Thymus (tissue), 11 donors: ENCODE measurements around the gene ASCC1. TPM values are rescaled to one million over a fixed set of nuclear protein-coding genes. Genes with fewer than 3 reads are reported as not detected.

Experiments
- DNase-seq, 9 donors: peaks; one replicate each; pipeline ENCODE4 v3.0.0-alpha.2; 2013; ENCODE audit warnings: low spot score in 9 of 9, low read depth in 6 of 9, missing footprints in 1 of 9
- H3K27ac ChIP-seq, 2 donors: one replicate each; pipeline ENCODE4 v1.5.1; 2013; ENCODE audit warnings: control low read depth in 1 of 2, low read depth in 1 of 2, low read length in 1 of 2, mild to moderate bottlenecking in 1 of 2, moderate library complexity in 1 of 2
- H3K27me3 ChIP-seq, 2 donors: one replicate each; pipeline ENCODE4 v1.5.1; 2013; ENCODE audit warnings: low read length in 1 of 2; ENCODE audit not compliant: control insufficient read depth in 2 of 2, insufficient read depth in 1 of 2
- H3K36me3 ChIP-seq, 2 donors: one replicate each; pipeline ENCODE4 v1.5.1; 2013; ENCODE audit warnings: low read length in 1 of 2, mild to moderate bottlenecking in 1 of 2, moderate library complexity in 1 of 2; ENCODE audit not compliant: control insufficient read depth in 2 of 2, insufficient read depth in 2 of 2
- H3K4me1 ChIP-seq, 2 donors: one replicate each; pipeline ENCODE4 v1.5.1; 2013; ENCODE audit warnings: low read length in 2 of 2; ENCODE audit not compliant: control insufficient read depth in 2 of 2, insufficient read depth in 2 of 2
- H3K4me3 ChIP-seq, 2 donors: one replicate each; pipeline ENCODE4 v1.5.1; 2013; ENCODE audit warnings: low read length in 2 of 2, control low read depth in 1 of 2, mild to moderate bottlenecking in 1 of 2
- H3K9me3 ChIP-seq, 2 donors: one replicate each; pipeline ENCODE4 v1.5.1; 2013; ENCODE audit warnings: low read length in 1 of 2, mild to moderate bottlenecking in 1 of 2; ENCODE audit not compliant: control insufficient read depth in 2 of 2, insufficient read depth in 1 of 2
- WGBS: extraction: QIAGEN DNeasy Blood & Tissue Kit; methylation state at CpG from one replicate; pipeline ENCODE4 v1.1.7; 2013; 5-methylcytosine and 5-hydroxymethylcytosine counted together
- polyA plus RNA-seq: library from polyadenylated mRNA; stranded (reverse); fragments of 200-250 nt; gene quantifications from one replicate; pipeline ENCODE4 v1.2.3, GENCODE V29; 2013
- total RNA-seq: library from RNA; stranded (reverse); fragments of 120-200 nt; gene quantifications from one replicate; pipeline ENCODE4 v1.2.4, GENCODE V29; 2013
- donor health status: healthy.

Gene ASCC1
- total and polyA plus RNA-seq, 2 donors = 22.1 to 29.7 TPM

DNA sequence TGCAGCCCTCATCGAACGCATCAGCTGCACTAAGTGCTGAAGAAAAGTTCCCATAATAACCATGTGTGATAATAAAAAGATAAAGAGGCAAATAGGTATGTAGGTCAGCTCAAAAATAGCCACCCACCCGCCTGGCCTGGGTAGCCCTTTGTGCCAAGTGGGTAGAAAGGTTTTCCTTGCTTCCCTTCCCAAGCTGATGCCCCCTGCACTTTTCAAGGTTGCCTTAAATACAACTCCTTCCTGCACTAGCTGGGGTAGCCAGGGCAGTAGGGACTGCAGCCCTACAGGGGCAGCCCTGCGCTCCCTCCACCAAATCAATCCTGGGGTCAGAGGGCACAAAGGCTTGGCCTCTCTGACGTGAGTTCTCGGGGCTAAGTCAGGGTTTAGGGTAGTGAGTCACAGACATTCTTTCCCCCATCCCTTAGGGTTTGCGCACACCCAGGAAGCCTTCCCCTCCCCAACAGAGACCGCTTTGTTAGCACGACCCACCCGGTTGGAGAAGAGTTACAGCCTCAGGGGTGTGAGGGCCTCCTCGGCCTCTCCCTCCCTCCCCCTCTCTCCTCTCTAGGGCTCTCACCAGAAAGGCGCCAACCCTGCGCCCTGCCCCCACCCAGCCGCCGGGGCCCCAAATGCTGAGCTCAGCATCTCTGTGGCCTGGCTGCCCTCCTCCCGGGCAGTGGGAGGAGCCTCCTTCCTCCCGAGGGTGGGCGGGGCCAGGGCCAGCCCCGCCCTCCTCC is 44.3 kb upstream of the ASCC1 start:
- H3K9me3 ChIP-seq = no peaks in the 10 kb centered on the region
- H3K27ac ChIP-seq = peak overlapping the region; percentile 90 to 97
- DNase-seq = peak in 6 of 9 donors; percentile 74 to 89 (median 81)
- no peaks in the 10 kb centered on the region for H3K27me3 ChIP-seq
- 27% methylated on average over 19 of the region's 19 CpGs for WGBS
- H3K4me1 ChIP-seq = peaks cover 64 to 70% of the 10 kb centered on the region in 2 donors
- H3K36me3 ChIP-seq = no peaks in the 10 kb centered on the region
- H3K4me3 ChIP-seq = peak overlapping the region; percentile 30 to 65

DNA sequence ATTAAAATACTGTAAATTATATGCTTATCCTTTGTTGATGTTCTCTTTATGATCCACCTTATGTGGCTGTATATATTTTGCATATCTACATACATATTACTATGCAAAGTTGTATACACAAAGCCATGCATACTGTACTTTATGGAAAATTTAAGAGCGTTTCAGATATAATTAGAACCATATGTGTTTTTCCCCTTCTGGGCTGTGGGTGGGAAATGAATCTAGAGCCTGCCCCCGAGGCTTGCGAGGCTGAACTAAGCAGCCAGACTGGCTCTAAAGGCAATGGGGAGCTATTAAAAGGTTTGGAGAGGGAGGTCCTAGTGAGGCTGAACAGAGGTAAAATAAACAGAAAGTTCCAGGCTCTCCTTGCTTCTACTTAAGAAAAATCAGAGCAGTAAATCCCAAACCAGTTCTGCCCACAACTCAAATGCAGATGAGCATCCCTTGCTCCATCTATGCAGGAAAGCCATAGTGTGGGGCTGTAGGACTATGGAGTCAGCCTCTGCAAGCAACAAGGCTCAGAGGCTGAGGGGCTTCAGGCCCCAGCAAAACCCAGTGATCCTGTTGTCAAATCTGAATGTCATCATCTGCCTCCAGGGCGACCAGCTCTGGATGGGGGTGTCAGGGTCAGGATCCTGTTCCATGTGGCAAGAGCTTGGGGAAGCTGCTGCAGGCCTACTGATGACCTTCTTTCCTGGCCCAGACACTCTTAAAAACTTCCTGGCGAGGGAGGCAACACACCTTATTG is 43.6 kb upstream of the ASCC1 start:
- Histone ChIP-seq H3K4me3 (peak overlapping the region in 1 of 2 donors; percentile 65), H3K27ac (peak overlapping the region; percentile 90 to 97), H3K9me3 (no peaks in the 10 kb centered on the region), H3K36me3 (no peaks in the 10 kb centered on the region), H3K4me1 (peaks cover 67 to 77% of the 10 kb centered on the region in 2 donors), H3K27me3 (no peaks in the 10 kb centered on the region)
- 81% methylated on average over 5 of the region's 5 CpGs for WGBS
- DNase-seq = peak in 1 of 9 donors; percentile 43

DNA sequence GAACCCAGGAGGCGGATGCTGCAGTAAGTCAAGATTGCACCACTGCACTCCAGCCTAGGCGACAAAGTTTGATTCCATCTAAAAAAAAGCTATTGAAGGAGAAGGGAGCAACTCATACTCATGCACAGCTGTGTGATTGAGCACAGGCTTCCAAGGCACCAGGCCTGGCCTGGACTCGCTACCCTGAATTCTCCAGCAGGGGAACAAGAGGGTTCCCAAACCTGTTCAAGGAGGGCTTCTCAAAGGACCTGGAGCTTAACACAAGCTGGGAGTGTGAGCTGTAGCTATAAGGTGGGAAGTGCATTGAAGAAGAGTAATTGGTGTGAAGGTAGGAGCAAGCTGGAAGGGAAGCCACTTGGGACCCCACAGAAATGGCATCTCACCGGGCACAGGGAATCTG is 42.5 kb upstream of the ASCC1 start:
- no peak for DNase-seq
- Histone ChIP-seq H3K4me1 (peaks cover 74 to 83% of the 10 kb centered on the region in 2 donors), H3K27ac (peak overlapping the region in 1 of 2 donors; percentile 26)

DNA sequence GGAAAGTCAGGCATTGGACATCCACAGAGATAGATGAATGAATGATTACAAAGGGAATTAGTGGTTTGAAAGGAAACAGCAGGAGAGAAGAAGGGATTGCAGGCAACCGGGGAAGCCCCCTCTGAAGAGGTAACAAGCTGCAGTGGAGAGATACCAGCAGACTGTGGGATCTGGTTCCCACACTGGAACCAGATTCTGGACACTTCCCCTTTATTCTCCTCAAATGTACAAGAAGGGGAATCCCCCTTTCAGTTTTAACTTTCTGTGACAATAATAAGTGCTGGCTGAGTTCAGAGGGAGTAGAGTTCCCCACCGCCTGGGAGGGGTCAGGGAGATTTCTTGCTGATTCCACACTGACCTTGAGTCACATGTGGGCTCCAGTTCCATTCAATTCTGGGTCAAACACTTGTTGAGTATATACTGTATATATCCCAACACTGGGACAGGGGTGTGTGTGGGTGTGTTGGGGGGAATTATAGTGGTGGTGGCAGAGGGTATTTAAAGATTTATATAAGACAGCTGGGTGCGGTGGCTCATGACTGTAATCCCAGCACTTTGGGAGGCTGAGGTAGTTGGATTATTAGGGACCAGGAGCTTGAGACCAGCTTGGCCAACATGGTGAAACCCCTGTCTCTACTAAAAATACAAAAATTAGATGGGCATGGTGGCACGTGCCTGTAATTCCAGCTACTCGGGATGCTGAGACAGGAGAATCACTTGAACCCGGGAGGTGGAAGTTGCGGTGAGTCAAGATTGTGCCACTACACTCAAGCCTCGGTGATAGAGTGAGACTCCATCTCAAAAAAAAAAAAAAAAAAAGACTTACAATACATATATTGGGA is 41.2 kb upstream of the ASCC1 start:
- no peaks in the 10 kb centered on the region for H3K27me3 ChIP-seq
- H3K27ac ChIP-seq = peak overlapping the region in 1 of 2 donors; percentile 62
- peak in 1 of 9 donors; percentile 47 for DNase-seq
- H3K36me3 ChIP-seq = no peaks in the 10 kb centered on the region
- no peaks in the 10 kb centered on the region for H3K9me3 ChIP-seq
- no peak overlapping the region for H3K4me3 ChIP-seq
- peaks cover 71 to 84% of the 10 kb centered on the region in 2 donors for H3K4me1 ChIP-seq
- 81% methylated on average over 8 of the region's 8 CpGs for WGBS

More for the DNA sequence above, 42.5 kb upstream of the ASCC1 start:
- Histone ChIP-seq H3K36me3 (no peaks in the 10 kb centered on the region), H3K27me3 (no peaks in the 10 kb centered on the region), H3K9me3 (no peaks in the 10 kb centered on the region), H3K4me3 (no peak overlapping the region)
- 99% methylated on average over 4 of the region's 4 CpGs for WGBS

DNA sequence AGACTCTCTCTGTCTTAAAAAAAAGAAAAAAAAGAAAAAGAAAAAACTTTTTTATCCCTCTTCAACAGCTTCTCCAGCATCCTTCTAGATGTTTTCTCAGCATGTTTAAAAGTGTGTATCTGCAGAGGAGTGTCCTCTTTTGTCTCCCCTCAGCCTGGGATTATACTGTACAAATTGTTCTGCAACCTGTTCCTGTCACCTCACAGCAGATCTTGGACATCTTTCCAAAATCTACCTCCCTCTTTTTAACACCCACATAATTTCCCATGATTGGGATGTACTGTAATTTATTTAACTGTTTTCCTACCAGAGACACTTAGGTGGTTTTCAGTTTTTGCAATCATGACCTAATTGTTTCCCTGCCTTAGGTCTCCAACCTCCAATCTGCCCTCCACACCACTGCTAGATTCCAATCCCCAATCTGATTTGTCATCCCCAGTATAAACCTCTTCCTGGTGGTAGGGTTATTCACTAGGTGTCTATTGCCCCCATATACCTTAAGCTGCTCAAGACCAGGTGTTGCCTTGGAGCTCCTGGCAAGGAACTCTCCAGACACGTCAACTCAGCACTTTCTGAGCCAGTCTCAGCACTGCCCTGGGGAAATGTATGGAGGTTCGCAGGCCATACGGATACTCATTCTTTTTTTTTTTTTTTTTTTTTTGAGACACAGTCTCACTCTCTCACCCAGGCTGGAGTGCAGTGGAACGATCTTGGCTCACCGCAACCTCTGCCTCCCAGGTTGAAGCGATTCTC is 40.1 kb upstream of the ASCC1 start:
- H3K4me3 ChIP-seq = peak overlapping the region in 1 of 2 donors; percentile 9
- peaks cover 68 to 76% of the 10 kb centered on the region in 2 donors for H3K4me1 ChIP-seq
- no peaks in the 10 kb centered on the region for H3K27me3 ChIP-seq
- peak overlapping the region in 1 of 2 donors; percentile 93 for H3K27ac ChIP-seq
- no peaks in the 10 kb centered on the region for H3K36me3 ChIP-seq
- H3K9me3 ChIP-seq = no peaks in the 10 kb centered on the region
- no peak for DNase-seq
- 98% methylated on average over 6 of the region's 6 CpGs for WGBS

DNA sequence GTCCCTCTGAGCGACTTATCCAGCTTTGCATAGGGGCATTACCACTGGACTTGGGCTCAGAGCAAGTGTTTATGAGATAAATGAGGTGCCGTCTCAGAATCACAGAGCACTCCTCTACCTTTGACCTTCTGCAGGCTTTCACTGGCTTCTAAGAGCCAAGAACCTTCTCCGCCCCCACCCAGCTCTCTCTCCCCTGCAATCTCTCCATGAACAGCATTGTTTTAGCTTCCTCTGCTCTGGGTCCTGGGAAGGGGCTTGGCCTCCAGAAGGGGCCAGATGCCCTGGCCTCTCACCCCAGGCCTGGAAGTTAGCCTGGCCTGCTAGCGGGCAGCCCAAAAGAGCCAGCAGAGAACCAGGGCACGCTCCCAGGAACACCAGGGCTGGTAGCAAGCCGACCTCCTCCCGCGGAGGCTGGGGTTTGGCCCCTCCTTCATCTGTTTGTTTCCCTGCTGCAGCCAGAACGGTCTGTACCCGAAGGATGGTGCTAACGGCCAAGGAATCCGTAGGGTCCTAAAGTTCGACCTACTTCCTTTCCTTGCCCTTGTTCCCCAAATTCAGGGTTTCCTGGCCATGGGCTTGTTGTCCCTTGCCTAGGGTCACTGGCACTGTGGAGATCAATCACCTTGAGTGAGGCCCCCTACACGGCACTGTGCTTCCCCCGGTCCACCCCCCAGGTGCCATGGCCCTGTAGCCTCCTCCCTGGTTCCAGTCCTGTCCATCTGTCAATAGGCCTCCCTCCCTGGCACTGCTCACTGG is 38.9 kb upstream of the ASCC1 start:
- Histone ChIP-seq H3K36me3 (no peaks in the 10 kb centered on the region), H3K9me3 (no peaks in the 10 kb centered on the region), H3K27ac (peak overlapping the region; percentile 72 to 93), H3K4me1 (peaks cover 69 to 71% of the 10 kb centered on the region in 2 donors), H3K4me3 (peak overlapping the region in 1 of 2 donors; percentile 49), H3K27me3 (no peaks in the 10 kb centered on the region)
- WGBS = 22% methylated on average over 15 of the region's 15 CpGs
- DNase-seq = peak in 3 of 9 donors; percentile 53 to 76 (median 56)

DNA sequence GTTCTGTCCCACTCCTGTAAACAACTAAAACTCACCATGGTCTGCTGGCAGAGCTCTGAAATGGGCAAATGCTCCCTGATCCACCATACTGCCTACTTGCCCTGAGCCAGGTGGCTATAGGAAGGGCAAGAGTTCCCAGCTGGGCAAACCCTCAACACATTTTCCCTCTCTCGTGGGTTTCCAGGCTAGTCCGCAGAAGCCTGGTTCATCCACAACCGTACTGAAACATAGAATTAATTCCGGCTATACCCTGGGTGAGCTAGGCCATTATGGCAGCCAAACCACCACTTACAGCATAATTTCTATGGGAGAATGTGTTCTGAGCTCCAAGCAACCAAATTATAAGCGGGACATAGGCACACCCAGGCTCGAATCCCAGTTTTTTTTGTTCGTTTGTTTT is 37.5 kb upstream of the ASCC1 start:
- 98% methylated on average over 7 of the region's 7 CpGs for WGBS
- DNase-seq = no peak
- no peaks in the 10 kb centered on the region for H3K27me3 ChIP-seq
- H3K36me3 ChIP-seq = no peaks in the 10 kb centered on the region
- H3K9me3 ChIP-seq = no peaks in the 10 kb centered on the region
- H3K27ac ChIP-seq = peak overlapping the region in 1 of 2 donors; percentile 93
- H3K4me1 ChIP-seq = peaks cover 68 to 70% of the 10 kb centered on the region in 2 donors
- no peak overlapping the region for H3K4me3 ChIP-seq

DNA sequence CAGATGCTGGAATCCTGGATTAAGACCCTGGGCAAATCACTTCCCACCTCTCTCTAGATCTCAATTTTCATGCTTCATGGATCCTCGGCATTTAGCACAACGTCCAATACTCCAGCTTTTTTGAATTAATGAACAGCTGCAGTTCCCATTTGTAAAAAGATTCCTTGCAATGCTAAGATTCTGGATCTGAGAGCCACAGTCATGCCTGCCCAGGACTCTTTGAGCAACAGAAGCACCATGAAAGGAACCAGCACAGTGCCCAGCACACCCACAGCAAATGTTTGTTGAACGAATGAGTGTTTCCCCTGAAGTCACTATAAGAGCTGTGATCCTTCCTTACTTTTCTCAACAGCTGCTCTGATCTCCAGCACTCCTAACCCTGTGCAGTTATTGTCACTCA is 36.9 kb upstream of the ASCC1 start:
- Histone ChIP-seq H3K36me3 (no peaks in the 10 kb centered on the region), H3K4me3 (no peak overlapping the region), H3K27ac (peak overlapping the region in 1 of 2 donors; percentile 32), H3K27me3 (no peaks in the 10 kb centered on the region), H3K9me3 (no peaks in the 10 kb centered on the region), H3K4me1 (peaks cover 68 to 74% of the 10 kb centered on the region in 2 donors)
- 88% methylated on average over 3 of the region's 3 CpGs for WGBS
- no peak for DNase-seq
